ENCODE results near the gene NPR2.

Gene NPR2

DNA sequence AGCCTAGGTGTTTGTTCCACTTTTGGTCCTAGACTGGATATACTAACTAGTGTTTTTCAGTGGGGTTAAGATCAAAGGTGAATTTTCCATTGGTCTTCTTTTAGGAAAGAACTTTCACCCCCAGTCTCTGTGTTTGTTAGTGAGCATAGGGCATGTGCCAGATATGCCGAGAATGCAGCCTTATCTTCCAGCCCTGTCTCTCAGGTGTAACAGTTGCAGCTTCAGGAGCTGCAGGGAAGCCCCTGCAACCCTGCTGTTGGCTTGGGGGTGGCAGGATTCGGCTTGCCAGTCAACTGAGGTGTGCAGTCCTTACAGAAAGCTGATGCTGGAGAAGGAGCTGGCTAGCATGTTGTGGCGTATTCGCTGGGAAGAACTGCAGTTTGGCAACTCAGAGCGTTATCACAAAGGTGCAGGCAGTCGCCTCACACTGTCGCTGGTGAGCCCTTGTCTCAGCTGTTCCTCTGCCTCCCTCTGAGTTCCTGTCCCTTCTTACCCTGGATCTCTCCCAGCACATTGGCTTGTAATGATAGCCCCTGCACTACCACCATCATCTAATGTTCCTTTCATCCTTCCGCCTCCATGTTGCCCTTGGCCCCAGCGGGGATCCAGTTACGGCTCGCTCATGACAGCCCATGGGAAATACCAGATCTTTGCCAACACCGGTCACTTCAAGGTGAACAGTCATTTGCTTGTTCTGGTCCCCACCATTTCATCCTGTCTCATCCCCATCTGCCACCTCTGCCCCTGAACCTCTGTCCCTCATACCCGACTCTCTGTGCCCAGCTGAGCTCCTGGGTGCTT lies 10.1 kb downstream of the NPR2 start:
- no peak for DNase-seq

DNA sequence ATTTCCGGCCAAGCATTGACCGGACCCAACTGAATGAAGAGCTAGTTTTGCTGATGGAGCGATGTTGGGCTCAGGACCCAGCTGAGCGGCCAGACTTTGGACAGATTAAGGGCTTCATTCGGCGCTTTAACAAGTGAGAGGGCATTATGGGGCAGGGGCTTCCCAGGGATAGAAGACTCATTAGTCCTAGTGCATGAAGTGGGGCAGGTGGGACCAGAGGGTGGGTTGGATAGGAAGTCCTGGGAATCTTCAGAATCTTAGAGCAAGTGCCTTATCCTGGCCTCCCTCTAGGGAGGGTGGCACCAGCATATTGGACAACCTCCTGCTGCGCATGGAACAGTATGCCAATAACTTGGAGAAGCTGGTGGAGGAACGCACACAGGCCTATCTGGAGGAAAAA lies 14.7 kb downstream of the NPR2 start:
- DNase-seq, result no peak

DNA sequence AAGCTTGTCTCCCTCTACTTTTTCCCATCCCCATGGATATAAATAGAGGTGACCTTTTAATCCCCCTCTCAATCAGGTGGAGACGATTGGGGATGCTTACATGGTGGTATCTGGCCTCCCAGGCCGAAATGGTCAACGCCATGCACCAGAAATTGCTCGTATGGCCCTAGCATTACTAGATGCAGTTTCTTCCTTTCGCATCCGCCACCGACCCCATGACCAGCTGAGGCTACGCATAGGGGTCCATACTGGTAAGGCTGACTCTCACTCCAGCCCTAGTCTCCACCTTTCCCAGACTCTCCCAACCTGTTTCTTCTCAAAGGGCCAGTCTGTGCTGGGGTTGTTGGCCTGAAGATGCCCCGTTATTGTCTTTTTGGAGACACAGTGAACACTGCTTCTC lies 17.0 kb downstream of the NPR2 start:
- no peak for DNase-seq

DNA sequence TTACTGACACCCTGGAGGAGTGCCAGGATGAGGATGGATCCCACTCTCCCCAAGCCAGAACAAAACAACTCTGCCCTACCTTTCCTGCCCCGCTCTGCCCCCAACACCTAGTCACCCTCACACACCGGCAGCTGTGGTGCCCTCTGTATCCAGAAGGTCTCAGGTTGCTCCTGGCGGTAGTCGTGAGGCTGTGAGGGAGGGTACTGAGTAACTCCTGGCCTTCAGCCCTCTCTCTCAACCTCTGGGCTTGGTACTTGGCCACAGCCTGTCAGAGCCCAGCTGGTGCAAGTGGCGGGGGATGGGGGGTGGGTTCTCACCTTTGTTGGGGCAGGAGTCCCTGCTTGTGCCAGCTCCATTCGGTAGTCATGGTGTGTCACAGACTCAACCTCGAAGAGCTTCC lies 18.7 kb downstream of the NPR2 start:
- DNase-seq, result no peak

DNA sequence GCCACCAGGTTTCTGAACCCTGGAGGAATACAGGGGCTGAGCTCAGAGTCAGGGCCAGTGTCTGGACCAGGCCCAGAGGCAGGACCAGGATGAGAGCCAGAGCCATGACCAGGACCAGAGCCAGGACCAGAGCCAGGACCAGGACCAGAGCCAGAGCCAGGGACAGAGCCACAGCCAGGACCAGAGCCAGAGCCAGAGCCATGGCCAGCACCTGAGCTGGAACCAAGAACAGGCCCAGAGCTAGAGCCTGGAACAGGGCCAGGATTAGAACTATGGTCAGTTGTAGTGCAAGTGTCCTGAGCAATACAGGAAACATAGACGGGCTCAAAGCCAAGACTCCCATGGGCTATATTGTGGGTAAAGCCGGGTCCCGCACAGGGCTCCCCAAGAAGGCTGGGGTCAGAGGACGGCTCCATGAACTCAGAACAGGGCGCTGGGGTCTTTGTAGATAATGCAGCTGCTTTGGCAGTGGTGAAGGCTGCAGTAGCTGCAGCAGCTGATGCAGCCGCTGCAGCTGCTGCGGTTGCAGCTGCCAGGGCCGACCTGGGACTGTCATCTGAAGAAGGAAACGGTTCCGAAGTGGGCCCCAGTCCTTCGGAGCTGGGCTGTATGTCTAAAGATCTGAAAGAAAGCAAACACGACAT lies 20.1 kb downstream of the NPR2 start:
- DNase-seq, result no peak

DNA sequence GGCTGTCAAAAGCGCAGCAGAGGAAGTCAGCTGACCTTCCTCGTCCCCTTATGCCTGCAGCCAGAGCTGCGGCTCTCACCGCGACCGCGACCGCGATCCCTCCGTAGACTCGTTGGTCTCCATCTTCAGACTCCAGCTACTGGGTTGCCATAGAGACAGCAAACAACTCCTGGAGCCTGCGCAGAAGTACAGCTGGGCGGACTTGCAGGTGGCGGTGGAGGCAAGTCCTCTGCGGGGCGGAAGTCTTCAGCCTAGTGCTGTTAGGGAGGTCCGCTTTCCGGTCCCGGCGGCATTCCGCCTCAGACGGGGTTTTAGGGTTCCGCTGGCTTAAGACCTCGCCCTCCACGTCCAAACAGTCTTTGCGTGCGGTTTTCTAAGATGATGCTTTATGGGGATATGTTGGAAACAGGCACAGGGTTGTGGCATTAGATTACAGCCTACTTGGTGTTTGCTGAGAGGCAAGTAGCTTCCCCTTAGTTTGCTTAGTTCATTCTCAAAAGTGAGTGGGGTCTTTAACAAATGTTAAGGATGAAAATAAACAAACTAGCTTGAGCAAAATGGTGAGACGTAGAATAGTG lies 20.7 kb downstream of the NPR2 start, which contains the start of gene SPAG8:
TSS of gene SPAG8 (minus strand) at position 238 of the 578 bp plus-strand sequence. CDS start at position 123, 115 bp downstream.
- DNase-seq, result peak; percentile 99

DNA sequence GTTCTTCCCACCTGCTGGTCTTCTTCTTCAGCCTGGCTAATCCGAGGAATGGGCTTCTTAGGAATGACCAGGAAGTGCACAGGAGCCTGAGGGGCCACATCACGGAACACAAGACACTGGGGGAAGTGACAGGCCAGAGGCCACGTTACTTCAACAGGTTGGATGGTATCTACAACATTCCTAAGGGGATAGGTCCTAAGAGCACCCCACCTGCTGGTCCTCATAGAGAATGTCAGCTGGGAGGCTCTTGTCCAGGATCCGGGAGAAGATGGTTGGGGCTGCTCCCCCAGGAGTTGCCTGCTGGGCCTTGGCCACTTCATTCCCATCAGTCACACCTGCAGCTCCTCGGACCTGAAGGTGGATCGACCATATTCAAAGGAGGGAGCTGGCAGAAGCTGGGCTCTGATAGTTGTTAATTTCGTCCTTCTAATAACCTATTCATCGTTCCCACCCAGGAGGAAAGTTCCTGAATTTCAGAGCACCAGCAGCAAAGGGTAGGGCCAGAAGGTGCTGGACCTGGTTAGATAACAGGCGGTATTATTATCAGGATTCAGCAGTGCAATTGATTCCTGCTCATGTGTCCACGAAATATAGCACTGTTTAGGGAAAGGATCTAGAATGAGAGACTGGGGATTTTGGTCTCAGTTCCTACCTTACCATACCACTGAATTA lies 22.2 kb downstream of the NPR2 start:
- no peak for DNase-seq

DNA sequence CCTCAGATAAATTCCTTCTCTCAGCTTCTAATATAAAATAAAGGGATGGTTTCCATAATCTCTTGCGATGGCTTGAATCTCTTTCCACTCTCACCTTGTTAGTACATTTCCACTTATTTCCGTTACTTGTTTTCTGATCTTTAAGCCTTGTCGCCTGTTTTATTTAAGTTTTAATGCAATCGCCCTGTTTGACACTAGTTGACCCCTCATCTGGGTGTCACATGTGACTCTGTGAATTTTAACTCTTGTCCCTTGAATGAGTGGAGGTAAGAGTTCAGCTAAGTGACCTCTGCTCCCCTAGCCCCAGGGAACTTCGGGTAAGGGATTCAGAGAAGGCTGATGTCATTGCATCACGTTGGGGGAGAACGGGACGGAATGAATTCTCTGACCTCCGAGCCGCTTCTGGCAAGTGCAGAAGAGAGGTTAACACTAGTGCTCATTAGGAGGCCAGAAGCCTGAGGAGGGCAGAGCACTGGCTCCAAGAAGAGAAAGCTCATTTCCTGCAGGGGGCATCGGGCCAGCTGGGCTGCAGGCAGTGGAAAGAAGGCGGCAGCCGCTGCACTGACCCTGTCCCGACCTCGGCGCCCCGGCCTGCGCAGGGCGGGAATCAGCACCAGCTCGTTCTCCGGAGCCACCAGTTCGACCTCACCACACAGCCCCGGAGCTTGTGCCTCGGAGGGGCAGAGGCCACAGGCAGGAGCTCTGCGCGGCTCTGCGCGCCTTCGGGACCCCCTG lies 22.9 kb downstream of the NPR2 start:
- DNase-seq, result peak; percentile 31

DNA sequence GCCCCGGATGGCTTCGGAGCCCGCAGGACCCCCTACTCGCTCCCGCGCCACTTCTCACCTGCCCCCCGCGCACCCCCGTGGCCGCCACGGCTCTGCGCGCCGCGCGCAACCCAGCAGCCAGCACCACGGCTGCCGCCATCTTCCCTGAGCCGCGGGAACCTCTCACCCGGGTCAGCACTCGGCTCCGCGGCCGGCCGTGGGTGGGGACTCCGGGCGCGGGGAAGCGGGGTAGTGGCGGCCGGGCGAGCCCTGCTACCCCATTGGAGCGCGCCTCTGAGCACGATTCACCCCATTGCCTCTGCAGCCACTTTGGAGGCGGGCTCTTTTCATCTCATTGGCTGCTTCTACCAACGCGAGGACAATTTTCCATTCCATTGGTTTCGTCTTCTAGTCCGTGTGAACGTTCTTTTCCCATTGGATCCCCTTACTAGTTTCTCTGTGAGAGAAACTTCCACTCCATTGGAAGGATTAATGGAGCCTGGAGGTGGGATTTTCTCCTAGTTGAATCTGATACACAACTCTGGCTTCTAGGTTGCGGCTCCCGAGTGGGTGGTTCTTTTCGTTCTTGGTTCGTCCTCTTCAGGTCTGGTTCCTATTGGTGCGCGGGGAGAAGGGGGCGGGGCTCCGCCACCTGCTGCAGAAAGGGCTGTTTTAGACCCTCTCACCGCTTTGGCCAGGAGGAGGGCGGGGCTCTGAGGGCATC lies 23.6 kb downstream of the NPR2 start, which contains the start of gene HINT2:
TSS of gene HINT2 (minus strand) at position 202 of the 703 bp plus-strand sequence. CDS start at position 139, 63 bp downstream.
- peak; percentile 98 for DNase-seq

DNA sequence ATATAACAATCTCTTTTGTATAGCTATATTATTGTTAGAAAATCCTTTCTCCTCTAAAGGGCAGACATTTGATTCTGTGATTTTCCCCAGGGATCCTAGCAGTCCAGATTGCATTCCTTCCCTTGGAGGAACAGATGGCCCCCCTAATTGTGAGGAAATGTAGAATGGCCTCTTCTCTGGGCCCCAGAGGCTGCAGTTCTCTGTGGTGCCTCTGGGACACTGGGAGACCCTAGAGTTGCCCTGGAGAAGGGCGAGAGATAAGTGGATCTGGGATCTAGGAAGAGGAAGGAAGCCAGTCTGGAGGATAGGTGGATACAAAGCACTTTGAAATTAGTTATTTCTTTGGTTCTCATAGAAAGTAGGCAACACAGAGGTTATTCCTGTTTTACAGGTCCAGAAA lies 25.3 kb downstream of the NPR2 start:
- no peak for DNase-seq

DNA sequence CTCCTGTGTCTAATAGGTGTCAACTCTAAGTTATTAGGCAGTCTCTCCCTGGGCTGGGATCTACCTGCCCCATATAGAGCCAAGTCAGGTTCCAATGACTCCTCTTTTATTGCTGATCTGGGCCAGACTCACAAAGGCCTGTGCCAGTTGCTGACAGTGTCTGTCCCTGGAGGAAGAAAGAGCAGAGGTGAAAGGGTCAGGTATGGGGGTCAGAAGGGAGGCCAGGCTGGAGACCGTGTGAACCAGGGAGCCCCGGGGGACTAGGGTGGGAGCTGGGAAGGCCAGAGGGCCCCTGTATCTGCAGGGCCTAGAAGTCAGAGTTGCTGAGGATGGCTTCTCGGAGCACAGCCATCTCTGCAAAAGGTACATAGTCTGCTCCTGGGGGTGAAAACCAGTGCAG lies 26.9 kb downstream of the NPR2 start:
- DNase-seq, result no peak

DNA sequence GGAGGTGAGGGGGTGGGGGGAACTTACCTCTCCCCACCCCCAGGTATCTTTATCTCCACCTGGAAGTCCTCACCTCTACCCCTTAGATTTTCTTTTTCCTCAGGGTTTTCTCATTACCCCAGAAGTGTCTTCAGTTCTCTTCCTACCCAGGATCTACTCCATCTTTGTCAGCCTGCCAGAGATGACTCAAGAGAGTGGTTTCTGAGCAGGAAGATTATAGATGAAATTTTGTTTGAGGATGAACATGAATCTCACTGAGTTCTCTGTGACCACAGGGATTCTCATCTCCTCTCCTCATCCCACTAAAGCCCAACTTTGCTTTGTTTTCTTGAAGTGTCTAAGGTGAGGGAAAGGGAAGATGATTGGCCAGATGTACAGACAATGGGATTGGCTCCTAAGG lies 28.7 kb downstream of the NPR2 start:
- no peak for DNase-seq

DNA sequence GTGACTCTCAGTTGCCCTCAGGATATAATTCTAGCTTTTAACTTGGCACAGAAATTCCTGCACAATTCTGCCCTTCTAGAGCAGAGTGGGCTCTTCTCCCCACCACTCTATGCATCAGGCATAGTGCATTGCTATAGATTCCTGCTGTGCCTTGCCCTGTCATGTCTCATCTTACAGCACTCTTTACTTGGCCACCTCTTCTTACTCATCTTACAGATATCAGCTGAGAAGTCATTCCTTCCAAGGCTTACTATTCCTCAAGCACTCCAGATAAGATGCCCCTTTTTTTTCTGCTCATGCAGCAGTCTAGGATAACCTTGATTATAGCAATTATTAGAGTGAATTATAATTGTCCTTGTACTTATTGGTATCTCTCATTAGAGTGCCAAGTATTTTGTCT lies 31.5 kb downstream of the NPR2 start:
- DNase-seq, result no peak

DNA sequence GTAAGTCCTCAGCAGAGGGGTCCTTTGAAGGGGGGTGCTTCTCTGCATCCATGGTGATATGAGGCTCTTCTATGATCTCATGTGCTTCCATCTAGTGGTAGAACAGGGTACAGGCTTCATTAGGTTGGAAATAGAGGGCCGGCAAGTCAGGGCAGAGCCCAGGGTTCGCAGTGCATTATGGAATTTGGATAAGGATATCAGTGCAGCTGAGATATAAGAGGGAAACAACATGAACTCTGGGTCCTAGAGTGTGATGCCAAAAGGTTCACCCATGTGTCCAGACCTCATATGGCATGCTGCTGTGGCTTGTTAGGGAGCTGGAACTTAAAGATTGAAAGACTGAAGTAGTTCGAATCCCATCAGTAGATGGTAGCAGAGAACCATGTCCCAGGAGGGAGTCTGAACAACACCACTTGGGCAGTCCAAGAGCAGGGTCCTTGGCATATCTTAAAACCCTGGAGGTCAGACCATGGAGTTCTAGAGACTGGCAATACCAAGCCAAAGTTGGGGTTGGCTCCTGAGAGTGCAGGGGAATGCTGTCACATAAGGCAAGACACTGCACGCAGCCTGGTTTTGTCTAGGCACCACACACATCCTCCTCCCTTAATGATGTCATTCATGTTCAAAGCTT lies 34.8 kb downstream of the NPR2 start:
- DNase-seq, result no peak

DNA sequence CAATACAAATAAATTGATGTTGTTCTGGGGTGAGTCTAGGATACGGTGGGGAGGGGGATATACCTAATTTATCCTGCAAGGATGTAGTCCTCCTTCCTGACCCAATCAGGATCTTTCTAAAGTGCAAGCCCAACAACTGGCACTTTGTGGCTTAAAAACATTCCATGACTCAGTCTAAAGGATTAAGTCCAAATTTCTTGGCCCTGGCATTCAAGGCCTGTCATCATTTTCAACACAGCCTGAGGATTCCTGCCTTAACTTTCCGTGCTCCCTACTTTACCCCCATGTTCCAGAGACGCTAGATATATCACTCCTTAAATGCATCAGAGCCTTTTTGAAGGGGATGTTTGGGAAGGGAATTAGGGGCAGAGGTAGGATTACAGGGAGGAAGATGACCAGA lies 36.1 kb downstream of the NPR2 start:
- DNase-seq, result no peak

DNA sequence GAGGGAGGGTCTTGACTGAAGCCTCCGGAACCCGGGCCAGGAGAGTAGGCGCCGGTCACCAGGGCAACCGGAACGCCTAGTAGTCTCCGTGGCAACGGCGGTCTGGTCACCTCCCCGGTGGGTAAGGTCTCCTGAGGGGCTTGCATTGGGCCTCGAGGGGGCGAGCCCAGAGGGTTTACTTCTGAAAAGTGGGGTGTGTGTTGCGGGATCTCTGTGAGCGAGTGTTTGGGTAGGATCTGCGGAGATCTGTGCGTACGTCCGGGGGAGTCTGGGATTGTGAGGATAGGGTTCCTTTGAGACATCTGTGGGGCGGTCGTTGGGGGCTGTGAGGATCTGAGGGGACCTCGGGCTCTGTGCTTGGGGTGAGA lies 37.3 kb downstream of the NPR2 start, which contains the start of gene FAM221B:
TSS of gene FAM221B (minus strand) at position 17 of the 368 bp plus-strand sequence. CDS start 2,571 bp downstream, outside the sequence.
- DNase-seq, result no peak

DNA sequence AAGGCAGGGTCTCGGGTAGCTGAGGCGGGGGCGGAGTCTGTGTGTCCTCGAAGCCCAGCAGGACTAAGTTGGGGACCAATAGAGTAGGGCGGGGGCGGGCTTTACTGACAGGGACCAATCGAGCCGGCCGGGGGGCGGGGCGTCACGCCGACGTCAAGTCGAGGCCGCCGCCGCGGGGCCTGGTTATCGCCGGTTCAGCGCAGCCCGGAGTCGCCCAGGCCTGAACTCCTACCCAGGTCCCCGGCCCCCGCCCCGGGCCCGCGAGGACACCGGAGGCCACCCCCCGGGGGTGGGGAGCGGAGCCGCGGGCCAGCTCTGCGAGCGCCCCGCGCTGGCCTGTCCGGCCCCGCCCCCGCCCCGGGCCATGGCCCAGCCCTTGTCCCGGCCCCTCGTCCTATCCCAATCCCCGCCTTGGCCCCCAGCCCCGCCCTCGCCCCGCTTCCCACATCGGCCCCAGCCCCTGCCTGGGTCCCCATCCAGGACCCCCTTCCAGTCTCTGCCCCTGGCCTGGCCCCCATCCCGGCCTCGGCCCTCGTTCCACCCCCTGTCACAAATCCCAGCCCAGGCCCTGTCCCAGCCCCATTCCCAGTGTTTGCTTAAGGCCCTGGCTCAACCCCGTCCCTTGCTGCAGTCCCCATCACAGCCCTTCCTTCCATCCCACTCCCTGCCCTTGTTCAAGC lies 37.8 kb downstream of the NPR2 start, which contains the start of gene TMEM8B:
TSS of gene TMEM8B (plus strand) at position 145 of the 680 bp plus-strand sequence. CDS start at position 365, 220 bp downstream.
- DNase-seq, result peak; percentile 93

DNA sequence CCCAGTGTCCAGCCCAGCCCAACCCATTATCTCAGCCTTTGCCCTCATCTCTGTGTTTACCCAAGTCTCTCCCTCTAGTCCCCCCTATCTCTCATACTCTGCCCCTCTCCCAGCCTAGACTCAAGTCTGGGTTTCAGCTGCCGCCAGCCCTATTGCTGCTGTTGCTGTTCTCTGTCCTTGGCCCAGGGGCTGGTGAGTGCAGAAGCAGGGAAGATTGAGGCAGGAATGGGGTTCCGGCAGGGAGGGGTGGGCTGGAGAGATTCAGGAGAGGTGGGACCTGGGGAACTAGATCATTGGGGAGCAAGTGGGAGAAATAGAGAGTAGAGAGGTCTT lies 38.3 kb downstream of the NPR2 start:
- no peak for DNase-seq

DNA sequence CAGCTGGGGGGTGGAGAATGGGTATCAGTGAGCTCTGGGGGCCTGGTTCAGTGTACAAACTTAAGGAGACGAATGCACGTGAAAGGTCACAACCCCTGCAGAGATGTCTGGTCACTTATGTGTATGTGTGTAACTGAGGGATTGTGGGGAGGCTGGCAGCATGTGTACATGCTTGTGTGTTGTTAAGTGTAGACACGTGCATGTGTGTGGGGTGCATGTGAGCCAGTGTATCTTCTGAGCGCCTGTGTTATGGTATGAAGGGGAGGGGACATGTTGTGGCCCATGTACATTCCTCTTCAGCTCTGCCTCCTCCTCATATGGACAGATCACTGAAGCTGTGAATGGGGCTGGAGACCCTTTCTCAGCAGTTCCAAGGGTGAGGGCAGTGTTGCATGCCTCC lies 39.6 kb downstream of the NPR2 start:
- no peak for DNase-seq

DNA sequence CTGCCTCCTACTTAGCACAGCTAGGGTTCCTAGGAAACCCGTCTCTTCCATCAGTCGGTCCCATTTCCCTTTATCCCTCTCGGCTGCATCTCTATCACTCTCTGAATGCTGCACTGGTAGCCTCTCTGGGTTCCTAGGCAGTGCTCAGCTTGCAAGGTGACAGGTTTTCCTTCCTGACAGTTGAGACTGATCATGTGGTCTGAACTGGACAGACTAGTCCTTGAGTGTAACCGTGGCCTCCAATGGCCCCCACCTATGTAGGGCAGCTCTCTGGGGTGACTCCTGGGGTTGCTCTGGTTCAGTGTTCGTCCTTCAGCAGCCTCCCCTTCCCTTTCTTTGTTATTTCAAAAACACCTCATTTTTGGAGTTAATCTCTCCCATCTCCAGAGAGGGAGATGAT lies 41.4 kb downstream of the NPR2 start:
- no peak for DNase-seq

Data from CD4-positive, alpha-beta T cell treated with Interleukin-15 for 1 hour (primary cell).